GM19043 (cell line): ENCODE results near the gene DUSP18.
"Not testable (repeated sequence)": the region's sequence is repeated elsewhere in the genome, so short reads cannot be mapped to it uniquely, and the experiment has no call there.

Experiments used
- ATAC-seq: cut with Tn5 transposase; IDR thresholded peaks from one replicate; pipeline ENCODE4 v1.9.1; 2021; ENCODE audit warnings: low read depth; ENCODE audit not compliant: unreplicated experiment

DUSP18 gene

DNA sequence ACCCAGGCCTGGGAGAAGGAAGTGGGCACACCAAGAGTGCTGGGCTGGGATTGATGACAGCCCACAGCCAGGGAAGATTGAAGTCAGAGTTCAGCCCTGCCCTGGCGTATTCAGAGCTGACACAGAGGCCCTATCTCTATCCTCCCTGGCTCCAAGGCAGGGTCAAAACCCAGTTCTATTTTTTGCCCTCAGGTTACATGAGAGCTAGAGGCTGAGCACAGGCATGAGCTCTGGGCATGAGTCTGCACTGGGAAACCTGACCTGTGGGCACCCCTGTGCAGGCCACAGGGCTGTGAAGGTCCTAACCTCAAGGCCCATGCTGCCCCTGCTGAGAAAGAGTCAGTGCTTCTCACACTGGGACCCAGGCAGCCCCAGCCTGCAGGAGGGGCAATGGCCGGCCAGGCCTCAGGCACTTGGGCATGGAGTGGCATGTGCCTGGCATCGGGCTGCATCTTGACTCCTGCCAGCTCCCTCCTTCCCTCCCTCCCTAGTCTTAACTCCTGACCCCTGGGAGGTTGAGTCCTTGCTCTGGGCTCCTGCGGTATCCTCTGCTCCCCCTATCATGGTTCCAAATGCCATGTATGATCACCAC lies 26.7 kb downstream of the DUSP18 start:
- ATAC-seq, result no peak

DNA sequence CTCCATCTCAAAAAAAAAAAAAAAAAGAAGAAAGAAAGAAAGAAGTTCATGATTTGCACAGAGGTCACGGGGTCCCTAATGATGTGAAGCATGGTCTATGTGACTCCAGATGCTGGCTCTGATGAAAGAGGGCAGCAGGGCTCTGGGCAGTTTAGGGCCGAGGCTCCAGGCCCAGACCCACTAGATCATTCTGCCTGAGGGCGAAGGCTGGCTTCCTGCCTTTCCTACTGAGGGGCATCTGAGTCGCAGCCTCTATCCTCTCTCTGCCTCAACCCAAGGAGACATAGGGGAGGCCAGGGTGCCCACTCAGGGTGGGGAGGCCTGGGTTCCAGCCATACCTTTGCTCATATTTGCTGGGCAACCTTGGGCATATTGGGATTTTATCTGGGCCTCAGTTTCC lies 27.3 kb downstream of the DUSP18 start:
- no peak for ATAC-seq

DNA sequence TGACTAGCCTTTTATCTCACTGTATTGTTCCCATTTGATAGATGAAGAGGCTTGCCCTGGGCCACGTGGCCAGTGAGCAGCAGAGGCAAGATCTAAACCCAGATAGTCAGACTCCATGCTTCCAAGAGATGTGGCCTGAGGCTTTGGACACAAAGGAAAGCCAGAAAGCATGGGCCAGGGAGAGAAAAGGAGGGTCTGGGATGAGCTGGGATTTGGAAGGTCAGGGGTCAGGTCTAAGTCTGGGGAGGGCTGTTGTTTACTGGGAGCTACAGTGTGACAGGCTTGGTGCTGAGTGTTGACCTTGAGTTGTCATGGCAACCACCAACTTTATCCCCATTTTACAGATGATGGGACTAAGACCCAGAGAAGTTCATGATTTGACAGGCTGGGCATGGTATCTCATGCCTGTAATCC lies 30.0 kb downstream of the DUSP18 start:
- ATAC-seq, result no peak

DNA sequence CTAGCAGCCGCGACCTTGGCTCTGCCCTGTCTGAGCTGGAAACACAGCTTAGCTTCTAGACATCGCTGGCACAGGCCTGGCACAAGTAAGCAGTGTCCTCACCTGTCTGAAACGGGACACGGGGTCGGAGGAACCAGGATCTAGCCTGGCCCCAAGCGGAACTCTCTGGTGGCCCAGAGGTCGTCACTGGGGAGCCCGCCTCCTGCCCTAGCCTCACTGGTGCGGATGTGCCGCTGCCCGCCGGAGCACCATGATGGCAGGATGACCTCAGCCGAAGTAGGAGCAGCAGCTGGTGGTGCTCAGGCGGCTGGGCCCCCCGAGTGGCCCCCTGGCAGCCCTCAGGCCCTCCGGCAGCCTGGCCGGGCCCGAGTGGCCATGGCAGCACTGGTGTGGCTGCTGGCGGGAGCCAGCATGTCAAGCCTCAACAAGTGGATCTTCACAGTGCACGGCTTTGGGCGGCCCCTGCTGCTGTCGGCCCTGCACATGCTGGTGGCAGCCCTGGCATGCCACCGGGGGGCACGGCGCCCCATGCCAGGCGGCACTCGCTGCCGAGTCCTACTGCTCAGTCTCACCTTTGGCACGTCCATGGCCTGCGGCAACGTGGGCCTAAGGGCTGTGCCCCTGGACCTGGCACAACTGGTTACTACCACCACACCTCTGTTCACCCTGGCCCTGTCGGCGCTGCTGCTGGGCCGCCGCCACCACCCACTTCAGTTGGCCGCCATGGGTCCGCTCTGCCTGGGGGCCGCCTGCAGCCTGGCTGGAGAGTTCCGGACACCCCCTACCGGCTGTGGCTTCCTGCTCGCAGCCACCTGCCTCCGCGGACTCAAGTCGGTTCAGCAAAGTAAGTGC lies 31.2 kb downstream of the DUSP18 start:
- ATAC-seq, result no peak

DNA sequence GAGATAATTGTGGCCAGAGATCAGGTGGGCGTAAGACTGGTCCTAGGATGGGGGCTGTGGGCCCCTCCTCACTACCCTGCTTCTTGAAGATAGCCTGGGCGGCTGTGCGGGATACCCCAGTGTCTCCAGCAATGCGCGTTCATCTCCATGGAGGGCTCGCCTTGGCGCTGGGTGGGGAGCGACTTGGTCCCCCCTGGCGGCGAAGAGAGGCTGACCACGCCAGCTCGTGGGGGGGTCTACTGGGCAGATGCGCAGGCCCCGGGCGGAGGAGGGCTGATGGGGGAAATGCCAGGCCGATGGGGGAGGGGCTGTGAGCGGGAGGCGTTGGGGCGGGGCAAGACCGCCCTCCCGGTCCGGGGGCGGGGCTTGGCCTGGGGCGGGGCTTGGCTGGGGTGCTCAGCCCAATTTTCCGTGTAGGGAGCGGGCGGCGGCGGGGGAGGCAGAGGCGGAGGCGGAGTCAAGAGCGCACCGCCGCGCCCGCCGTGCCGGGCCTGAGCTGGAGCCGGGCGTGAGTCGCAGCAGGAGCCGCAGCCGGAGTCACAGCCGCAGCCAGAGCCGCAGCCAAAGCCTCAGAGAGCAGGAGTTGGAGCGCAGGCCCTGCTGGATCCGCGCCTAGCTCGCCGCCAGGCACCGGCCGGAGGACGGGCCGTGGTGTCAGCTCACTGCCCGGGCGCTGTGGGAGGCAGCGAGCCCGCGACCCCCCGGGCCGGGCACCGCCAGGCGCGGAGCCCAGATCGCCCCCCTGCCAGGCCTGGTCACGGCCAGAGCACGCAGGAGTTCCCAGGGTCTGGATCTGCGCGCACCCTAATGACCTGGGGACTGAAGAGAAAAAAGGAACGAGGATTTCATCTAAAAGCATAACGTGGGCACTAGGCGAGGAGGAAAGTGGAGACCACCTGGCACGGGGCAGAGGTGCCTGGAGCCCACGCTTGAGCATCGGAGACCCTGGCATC lies 32.1 kb downstream of the DUSP18 start, which contains the start of gene SLC35E4:
Gene SLC35E4, plus strand, starts transcription at position 509 of the 953 bp plus-strand sequence. CDS start 670 bp downstream, outside the sequence.
- peak; percentile 52 for ATAC-seq

DNA sequence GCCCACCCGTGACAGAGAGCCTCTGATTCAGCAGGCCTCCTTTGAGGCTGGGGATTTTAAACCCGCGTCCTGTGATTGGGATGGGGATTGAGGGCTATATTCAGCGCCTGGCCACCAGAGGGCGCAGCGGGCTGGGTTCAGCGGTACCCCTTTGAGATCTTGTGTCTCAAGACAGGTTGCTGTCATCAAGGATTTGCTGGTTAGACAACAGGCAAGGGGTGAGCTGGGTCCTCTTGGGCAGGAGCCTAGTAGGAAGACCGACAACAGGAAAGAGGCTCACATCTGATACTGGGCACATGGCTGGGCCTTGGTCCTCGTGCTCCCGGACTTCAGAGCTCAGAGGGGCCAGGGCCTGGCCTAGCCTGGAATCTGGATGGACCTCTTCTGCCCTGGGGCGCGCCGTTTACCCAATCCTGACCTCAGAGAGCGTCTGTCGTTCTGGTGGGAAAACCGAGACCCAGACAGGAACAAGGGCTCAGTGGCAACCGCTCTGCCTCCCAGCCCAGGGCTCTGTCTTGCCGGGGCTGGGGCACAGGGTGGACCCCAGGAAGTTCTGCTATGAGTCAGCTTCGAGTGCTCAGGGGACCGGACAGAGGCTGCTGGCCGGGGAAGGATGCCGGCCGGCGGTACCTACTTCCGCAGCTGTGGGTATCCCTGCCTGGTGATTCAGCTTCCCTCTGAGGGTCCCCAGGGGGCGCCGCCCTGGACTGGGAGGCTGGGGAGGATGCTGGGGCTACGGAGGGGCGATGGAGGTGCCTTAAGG lies 33.0 kb downstream of the DUSP18 start:
- peak; percentile 37 for ATAC-seq

DNA sequence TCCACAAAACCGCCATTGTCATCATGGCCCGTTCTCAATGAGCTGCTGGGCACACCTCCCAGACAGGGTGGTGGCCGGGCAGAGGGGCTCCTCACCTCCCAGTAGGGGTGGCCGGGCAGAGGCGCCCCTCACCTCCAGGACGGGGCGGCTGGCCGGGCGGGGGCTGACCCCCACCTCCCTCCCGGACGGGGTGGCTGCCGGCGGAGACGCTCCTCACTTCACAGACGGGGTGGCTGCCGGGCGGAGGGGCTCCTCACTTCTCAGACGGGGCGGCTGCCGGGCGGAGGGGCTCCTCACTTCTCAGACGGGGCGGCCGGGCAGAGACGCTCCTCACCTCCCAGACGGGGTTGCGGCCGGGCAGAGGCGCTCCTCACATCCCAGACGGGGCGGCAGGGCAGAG lies 36.2 kb downstream of the DUSP18 start:
- ATAC-seq, result not testable (repeated sequence)

DNA sequence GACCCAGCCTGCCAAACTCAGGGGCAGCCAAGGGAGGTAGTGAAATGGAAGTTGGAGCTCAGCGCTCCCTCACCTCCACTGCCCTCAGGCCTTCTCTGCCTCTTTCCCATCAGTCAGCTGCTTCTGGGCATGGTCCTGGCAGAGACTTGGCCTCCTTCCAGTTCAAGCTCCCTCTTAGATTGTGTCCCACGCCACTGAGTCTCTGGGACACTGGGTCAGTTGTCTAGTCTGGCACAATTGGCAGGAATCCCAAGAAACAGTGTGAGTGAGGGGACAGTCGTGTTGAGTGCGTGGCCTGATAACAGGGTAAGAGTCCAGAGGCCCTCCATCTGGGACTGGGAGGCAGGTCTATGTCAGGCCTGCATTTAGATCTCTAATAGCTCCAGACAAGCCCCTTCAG lies 39.2 kb downstream of the DUSP18 start:
- no peak for ATAC-seq

DNA sequence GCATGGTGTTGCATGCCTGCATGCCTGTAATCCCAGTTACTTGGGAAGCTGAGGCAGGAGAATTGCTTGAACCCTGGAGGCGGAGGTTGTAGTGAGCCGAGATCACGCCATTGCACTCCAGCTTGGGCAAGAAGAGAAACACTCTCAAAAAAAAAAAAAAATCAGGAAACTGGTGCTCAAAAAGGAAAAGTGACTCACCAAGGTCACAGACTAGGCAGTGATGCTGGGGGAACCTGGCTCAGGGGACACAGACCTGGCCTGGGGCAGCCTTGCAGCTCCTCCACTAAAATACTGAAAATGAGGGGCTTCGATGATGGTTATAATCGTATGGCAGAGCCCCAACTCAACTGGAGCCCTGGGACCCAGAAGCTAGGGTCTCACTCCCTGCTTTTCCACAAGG lies 40.2 kb downstream of the DUSP18 start:
- no peak for ATAC-seq

DNA sequence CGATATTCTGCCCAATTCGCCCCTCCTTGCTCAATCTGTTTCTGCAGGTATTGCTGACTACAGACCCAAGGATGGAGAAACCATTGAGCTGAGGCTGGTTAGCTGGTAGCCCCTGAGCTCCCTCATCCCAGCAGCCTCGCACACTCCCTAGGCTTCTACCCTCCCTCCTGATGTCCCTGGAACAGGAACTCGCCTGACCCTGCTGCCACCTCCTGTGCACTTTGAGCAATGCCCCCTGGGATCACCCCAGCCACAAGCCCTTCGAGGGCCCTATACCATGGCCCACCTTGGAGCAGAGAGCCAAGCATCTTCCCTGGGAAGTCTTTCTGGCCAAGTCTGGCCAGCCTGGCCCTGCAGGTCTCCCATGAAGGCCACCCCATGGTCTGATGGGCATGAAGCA lies 41.3 kb downstream of the DUSP18 start:
- ATAC-seq, result no peak

DNA sequence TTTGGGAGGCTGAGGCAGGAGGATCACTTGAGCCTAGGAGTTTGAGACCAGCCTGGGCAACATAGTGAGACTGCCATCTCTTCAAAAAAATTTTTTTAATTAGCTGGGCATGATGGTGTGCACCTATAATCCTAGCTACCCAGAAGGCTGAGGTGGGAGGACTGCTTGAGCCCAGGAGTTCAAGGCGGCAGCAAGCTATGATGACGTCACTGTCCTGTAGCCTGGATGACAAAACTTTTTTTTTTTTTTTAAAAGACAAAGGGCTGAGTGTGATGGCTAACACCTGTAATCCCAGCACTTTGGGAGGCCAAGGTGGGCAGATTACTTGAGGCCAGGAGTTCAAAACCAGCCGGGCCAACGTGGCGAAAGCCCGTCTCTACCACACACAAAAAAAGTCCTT lies 47.8 kb downstream of the DUSP18 start:
- not testable (repeated sequence) for ATAC-seq

DNA sequence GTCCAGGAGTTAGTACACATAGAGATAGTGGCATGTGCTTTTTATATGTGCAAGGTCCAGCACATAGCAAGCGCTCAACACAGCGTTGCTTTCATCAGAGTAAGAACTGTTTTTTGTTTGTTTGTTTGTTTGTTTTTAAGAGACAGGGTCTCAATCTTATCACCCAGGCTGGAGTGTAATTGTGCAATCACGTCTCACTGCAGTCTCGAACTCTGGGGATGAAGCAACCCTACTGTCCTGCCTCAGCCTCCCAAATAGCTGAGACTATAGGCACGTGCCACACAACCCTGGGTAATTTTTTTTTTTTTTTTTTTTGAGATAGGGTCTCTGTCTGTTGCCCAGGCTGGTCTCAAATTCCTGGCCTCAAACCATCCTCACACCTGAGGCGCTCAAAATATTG lies 49.9 kb downstream of the DUSP18 start:
- no peak for ATAC-seq

DNA sequence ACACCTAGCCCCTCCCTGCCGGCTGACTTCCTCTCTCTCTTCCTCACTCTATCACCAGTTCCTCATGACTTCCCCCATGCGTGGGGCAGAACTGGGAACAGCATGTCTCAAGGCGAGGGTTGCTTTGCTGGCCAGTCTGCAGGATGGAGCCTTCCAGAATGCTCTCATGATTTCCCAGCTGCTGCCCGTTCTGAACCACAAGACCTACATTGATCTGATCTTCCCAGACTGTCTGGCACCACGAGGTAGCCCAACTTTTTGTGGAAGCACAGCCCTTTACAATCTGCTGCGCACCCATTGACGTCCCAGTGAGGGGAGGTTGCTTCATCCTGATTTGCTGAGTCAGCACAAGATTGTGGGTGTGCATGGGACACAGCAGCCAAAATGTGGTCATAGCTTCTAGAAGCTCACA lies 52.1 kb downstream of the DUSP18 start:
- ATAC-seq, result no peak

DNA sequence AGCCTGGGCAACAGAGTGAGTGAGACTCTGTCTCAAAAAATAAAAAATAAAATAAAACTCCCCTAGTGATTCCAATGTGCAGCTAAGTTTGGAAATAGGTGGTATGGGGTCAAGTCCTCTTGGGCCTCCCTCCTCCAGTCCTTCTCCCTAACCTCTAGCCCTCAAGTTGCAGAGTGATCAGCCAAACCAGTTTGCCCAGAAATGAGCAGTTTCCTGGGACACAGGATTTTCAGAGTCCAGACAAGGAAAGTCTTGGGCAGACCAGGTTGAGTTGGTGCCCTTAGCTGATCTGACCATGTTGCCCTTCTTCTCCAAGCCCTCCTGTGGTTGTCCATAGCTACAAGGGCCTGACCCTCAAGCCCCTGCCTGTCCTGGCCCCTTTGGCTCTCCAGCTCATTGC lies 52.8 kb downstream of the DUSP18 start:
- ATAC-seq, result no peak

DNA sequence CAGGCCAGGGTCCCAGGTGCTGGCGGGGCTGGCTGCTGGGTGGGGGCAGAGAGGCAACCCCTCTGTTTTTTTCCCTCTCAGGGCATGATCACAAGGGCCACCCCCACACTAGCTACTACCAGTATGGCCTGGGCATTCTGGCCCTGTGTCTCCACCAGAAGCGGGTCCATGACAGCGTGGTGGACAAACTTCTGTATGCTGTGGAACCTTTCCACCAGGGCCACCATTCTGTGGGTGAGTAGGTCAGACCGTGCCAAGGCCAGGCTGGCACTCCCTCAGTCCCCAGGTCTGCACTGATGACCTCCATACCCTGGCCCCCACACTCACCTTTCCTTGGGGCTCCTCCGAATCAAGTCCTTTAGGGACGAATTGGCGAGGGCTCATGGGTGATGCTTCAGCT lies 53.4 kb downstream of the DUSP18 start:
- no peak for ATAC-seq

DNA sequence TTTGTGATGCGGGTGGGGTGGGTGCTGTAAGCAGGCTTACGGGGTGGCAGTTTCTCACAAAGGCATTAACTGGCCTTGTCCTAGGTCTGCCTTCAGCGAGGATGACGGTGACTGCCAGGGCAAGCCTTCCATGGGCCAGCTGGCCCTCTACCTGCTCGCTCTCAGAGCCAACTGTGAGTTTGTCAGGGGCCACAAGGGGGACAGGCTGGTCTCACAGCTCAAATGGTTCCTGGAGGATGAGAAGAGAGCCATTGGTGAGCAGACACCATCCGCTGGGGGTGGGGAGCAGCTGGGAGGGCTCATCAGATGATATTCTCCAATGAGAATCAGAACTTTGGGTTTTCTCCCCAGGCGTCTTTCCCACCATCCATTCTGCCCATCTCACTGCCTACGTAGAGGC lies 54.9 kb downstream of the DUSP18 start:
- ATAC-seq, result no peak
